HG03558 (cell line): ENCODE results near the gene HCK.

ENCODE experiments used
- ATAC-seq: cut with Tn5 transposase; IDR thresholded peaks from one replicate; pipeline ENCODE4 v1.9.1; 2021; ENCODE audit warnings: moderate number of reproducible peaks; ENCODE audit not compliant: unreplicated experiment; ENCODE audit errors: extremely low read depth

Gene HCK

GRCh38 chr20:32052090-32052777, at the start of gene HCK:
HCK (plus strand) TSS chr20:32052242.
- ATAC-seq, result no peak

- ATAC-seq, result no peak
Measured at GRCh38 chr20:32003325-32003724, 48.7 kb upstream of the HCK start.

GRCh38 chr20:32004963-32005362, 47.1 kb upstream of the HCK start:
- ATAC-seq, result no peak

DNA sequence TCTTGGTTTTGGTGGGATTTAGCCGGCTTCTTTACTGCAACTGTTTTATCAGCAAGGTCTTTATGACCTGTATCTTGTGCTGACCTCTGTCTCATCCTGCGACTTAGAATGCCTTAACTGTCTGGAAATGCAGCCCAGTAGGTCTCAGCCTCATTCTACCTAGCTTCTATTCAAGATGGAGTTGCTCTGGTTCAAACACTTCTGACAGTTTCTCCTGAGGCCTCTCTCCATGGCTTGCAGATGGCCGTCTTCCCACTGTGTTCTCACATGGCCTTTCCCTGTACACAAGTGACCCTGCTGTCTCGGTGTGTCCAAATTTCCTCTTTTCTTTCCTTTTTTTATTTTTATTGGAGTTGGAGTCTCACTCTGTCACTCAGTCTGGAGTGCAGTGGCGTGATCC, 46.0 kb upstream of the HCK start:
- no peak for ATAC-seq

DNA sequence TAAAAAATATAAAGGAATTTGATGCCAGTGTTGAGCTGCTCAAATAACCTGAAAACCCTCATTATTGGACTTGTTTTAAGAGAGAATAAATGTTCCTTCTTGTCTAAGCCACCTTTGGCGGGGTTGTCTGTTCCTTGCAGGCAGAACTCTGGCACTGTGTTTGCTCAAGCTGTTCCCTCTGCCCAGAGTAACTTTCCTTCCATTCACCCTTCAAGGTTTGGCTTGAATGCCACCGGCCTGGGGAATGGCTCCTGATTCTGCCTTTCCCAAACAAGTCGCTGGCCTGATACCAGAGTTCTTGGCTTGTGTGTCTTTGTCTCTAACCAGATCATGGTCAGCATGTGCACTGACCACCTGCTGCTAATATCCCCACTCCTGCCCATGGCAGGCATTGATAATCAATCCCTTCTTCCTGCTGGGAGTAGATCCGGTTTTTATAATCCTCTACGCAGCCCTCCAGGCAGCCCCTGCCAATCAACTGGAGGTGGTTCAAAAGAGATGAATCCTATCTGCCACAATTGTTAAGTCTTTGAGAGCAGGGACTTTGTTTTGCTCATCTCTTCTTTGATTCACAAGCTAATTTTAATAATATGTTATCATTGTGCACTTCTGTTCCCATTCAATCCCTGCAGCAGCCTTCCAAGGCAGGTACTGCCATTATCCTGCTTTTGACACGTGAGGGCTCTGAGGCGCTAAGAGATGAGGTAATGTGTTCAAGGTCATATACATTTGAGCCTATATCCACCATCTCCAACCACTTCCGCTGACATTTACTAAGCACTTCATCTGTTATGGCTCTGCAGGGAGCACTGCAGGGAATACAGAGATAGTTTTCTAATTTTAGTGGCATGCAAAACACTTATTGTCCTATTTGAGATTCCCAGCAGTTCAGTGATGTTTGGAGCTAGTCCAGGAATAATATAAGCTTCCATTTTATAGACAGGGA, 44.9 kb upstream of the HCK start:
- ATAC-seq, result no peak

DNA sequence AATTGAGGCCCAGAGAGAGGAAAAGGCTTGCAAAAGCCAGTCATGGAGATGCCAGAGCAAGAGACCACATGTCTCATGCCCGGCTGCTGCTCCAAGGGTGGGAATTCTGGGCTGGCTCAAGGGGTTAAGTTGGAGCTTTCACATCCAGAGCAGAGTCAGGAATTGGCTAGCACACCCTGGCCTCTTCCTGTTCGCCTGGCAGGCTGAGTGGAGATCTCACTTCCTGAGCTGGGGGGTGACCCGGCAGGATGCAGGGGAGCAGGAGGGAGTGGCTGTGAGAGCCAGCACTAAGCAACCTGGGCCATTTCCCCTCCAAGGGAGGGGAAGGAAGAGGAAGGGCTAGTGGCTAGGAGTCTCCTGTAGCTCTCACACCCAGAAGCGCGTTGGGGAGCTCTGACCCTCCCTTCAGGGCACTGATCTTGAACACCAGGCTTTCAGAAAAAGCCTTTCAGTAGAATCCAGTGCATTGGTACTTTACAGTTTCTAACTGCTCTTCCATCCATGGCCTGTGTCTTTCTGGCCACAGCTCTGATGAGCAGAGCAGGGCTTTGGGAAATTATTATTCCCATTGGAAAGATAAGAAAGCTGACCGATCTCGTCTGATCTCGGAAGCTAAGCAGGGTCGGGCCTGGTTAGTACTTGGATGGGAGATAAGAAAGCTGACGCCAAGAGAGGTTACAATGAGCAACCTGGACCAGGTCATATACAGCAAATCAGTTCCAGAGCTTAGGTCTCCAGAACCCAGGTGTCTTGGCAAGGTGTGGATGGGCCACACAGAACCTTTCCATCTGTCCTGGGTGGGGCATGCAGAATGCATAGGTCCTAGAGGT, 44.0 kb upstream of the HCK start:
- ATAC-seq, result no peak

DNA sequence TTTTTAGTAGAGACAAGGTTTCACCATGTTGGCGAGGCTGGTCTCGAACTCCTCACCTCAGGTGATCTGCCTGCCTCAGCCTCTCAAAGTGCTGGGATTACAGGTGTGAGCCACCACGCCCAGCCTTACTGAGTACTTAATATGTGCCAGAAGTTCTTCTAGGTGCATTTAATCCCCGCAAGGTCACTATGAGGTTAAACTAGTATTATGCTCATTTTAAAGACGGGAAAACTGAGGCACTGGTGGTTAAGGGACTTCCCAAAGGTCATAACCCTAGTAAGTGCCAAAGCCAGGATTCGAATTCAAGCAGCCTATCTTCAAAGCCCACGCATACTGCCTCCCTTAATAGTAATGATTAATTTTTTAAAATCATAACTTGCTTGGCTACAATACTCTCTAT, 42.5 kb upstream of the HCK start:
- no peak for ATAC-seq

GRCh38 chr20:32010101-32010500, 41.9 kb upstream of the HCK start, which contains the start of gene CCM2L:
CCM2L (plus strand) TSS chr20:32010438; CDS start chr20:32010455, 17 bp downstream.
- no peak for ATAC-seq

GRCh38 chr20:32010666-32011065, 41.4 kb upstream of the HCK start:
- no peak for ATAC-seq

GRCh38 chr20:32012159-32012688, 39.8 kb upstream of the HCK start:
- no peak for ATAC-seq

DNA sequence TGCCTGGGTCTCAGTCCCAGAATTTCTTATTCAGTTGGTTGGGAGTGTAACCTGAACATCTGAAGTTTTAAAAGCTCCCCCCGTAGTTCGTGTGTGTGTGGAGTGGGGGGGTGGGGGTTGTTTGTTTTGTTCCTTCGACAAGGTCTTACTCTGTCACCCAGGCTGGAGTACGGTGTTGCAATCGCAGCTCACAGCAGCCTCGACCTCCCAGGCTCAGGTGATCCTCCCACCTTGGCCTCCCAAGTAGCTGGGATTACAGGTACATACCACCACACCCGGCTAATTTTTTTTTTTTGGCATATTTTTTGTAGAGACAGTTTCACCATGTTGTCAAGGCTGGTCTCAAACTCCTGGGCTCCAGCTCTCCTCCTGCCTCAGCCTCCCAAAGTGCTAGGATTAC, 38.7 kb upstream of the HCK start:
- no peak for ATAC-seq

GRCh38 chr20:32017711-32018251, 34.3 kb upstream of the HCK start:
- ATAC-seq, result no peak

GRCh38 chr20:32018269-32019155, 33.5 kb upstream of the HCK start:
- ATAC-seq, result no peak

DNA sequence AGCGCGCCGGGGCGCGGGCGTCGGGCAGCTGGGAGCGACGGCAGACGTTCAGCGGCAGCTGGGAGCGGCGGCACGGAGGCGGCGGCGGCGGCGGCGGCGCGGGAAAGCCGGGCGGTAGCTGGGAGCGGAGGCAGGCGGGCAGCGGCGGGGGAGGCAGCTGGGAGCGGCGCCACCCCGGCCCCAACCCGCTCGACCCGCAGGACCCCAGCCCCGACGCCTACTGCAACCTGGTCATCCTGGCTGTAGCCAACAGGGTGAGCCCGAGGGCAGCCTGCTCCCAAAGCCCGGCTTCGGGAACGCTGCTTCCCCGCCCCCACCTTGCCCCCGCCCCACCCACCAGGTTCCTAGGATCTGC, 32.9 kb upstream of the HCK start:
- ATAC-seq, result no peak

DNA sequence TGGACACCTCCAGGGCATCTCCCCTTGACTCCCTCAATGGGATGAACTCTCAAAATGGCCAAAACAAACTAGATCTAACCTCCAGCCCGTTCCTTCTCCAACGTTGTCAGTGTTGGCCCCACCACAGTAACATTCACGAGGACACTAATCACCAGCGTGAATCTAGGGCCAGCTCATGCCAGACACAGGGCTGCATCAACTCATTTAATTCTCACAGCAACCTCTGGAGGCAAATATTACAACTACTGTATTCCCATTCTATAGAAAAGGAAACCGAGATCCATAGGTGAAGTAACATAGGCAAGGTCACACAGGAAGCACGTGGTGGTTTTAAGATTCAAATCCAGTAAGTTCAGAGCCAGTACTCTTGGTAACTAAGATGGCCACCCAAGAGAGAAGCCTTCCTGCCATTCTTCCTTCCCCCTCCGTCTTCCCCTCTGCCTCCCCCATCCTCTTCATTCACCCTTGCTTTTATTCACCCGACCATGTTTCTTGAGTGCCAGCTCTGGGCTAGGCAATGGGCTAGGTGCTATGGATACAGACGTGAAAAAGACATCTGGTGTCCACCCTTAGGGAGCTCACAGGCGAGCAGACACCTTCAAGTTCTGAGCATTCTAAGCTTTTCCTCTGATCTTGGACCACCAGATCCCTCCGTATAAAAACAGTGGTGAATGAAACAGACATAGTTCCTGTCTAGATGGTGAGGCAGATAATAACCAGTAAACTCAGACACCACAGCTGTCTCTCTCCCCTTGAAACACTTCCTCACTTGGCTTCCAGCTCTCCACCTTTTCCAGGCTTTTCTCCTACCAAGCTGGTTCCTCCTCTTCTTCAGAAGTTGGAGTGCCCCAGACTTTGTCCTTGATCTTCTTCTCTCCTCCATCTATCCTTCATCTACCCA, 32.2 kb upstream of the HCK start:
- no peak for ATAC-seq

DNA sequence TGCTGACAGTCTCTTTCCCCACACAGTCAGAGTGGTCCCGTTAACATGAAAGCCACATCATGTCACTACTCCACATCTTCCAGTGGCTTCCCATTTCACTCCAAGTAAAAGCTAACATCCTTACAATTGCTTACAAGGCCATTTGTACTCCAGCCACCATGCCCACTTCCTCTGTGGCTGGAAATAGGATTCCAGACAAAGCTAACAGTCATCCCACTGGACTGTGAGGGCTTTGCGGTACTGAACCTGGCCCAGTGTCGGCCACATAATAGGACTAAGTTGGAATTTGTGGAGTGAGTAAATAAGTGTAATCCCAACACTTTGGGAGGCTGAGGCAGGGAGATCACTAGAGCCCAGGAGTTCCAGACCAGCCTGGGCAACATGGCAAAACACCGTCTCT, 31.0 kb upstream of the HCK start:
- ATAC-seq, result no peak

- ATAC-seq, result no peak
Measured at GRCh38 chr20:32024683-32025295, 27.3 kb upstream of the HCK start.

GRCh38 chr20:32027643-32028042, 24.4 kb upstream of the HCK start:
- no peak for ATAC-seq
